Parathyroid adenoma (tissue), 2 donors: Measurements from ENCODE around the gene XXYLT1.

Source experiments
- H2AFZ ChIP-seq: fragments of 300-600 bp; sonication (generic); one replicate; pipeline ENCODE4 v1.7.0; 2017; ENCODE audit warnings: antibody characterized with exemption, mild to moderate bottlenecking
- H3K27ac ChIP-seq: fragments of 300-600 bp; sonication (generic); one replicate; pipeline ENCODE4 v1.7.0; 2017
- H3K27me3 ChIP-seq: fragments of 300-600 bp; sonication (generic); one replicate; pipeline ENCODE4 v1.7.0; 2017; ENCODE audit warnings: low read length; ENCODE audit not compliant: control insufficient read depth, insufficient read depth
- H3K36me3 ChIP-seq: fragments of 300-600 bp; sonication (generic); one replicate; pipeline ENCODE4 v1.7.0; 2017; ENCODE audit warnings: low read length; ENCODE audit not compliant: control insufficient read depth, insufficient read depth
- H3K4me1 ChIP-seq: fragments of 300-600 bp; sonication (generic); one replicate; pipeline ENCODE4 v1.7.0; 2017; ENCODE audit warnings: control low read depth
- H3K4me2 ChIP-seq: fragments of 300-600 bp; sonication (generic); one replicate; pipeline ENCODE4 v1.7.0; 2017; ENCODE audit warnings: low read length
- H3K4me3 ChIP-seq: fragments of 300-600 bp; sonication (generic); one replicate; pipeline ENCODE4 v1.7.0; 2017; ENCODE audit warnings: low read depth, low read length
- H3K79me2 ChIP-seq: fragments of 300-600 bp; sonication (generic); one replicate; pipeline ENCODE4 v1.7.0; 2017; ENCODE audit warnings: control low read depth
- H3K9ac ChIP-seq: fragments of 300-600 bp; sonication (generic); one replicate; pipeline ENCODE4 v1.7.0; 2017; ENCODE audit warnings: mild to moderate bottlenecking
- H3K9me3 ChIP-seq: fragments of 300-600 bp; sonication (generic); one replicate; pipeline ENCODE4 v1.7.0; 2017; ENCODE audit warnings: low read length; ENCODE audit not compliant: control insufficient read depth
- TF ChIP-seq, protein P1 (sequence below): fragments of 300-600 bp; sonication (generic); IDR thresholded peaks from one replicate; pipeline ENCODE4 v1.7.0; 2017; ENCODE audit warnings: antibody characterized with exemption, mild to moderate bottlenecking
- donor health status: primary hyperparathyroidism.

XXYLT1 gene

DNA sequence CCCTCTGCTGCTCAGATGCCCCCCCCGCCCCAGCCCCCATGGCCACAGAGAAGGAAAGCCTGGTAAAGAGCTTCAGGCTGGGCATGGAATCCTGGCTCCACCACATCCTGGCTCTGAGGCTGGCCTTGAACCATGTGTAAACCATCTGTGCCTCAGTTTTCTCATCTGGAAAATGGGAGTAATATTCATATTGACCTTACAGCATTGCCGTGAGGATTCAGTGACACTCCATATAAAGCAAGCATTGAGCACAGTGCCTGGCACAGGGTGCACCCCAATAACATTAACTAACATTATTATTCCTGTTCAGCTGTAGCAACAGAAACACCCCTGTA, 150.7 kb downstream of the XXYLT1 start:
- H3K9ac ChIP-seq: no peak overlapping the region
- no peak overlapping the region for H3K27ac ChIP-seq
- TF ChIP-seq, protein P1, sequence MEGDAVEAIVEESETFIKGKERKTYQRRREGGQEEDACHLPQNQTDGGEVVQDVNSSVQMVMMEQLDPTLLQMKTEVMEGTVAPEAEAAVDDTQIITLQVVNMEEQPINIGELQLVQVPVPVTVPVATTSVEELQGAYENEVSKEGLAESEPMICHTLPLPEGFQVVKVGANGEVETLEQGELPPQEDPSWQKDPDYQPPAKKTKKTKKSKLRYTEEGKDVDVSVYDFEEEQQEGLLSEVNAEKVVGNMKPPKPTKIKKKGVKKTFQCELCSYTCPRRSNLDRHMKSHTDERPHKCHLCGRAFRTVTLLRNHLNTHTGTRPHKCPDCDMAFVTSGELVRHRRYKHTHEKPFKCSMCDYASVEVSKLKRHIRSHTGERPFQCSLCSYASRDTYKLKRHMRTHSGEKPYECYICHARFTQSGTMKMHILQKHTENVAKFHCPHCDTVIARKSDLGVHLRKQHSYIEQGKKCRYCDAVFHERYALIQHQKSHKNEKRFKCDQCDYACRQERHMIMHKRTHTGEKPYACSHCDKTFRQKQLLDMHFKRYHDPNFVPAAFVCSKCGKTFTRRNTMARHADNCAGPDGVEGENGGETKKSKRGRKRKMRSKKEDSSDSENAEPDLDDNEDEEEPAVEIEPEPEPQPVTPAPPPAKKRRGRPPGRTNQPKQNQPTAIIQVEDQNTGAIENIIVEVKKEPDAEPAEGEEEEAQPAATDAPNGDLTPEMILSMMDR: no peak
- peaks cover 6% of the 10 kb centered on the region for H3K4me1 ChIP-seq
- no peak overlapping the region for H3K4me2 ChIP-seq
- peaks cover 9% of the 10 kb centered on the region for H3K79me2 ChIP-seq
- H3K9me3 ChIP-seq: no peaks in the 10 kb centered on the region
- no peak overlapping the region for H2AFZ ChIP-seq
- no peaks in the 10 kb centered on the region for H3K27me3 ChIP-seq
- no peaks in the 10 kb centered on the region for H3K36me3 ChIP-seq
- H3K4me3 ChIP-seq: no peak overlapping the region

DNA sequence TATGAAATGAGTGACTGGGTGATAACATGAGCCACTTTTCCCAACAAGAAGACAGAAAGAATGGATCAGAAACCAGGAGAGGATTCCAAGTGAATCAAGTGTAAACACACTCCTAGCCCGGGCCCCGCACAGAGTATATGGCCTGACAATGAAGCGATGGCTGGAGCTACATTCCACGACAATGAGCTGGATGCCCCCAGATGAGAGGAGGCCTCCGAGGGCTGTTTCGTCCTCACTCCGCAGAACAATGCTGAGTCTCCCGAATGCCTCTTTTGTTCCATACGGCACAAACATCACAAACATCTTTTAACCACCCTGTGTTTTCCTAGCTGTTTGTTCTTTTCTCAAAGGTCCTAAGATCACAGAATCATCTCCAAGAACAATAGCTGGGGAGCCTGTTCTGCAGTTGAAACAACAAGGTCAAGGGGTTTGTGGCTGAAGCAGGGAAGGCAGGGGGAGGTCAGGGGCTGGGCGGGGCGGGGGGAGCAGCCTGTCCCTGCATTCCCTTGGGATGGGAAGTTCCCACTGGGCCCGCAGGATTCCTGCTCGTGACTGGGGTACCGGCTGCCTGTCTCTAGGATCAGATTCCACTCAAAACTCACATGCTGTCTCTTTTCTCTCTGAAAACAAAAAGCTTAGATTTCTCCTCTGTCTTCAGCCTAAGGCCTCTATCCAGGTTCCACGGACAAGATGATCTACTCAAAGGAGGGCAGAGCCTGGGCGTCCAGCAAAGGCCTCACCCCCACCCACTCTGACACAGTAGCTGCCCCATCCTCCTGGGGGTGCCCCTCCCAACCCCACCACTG, 151.3 kb downstream of the XXYLT1 start:
- Histone ChIP-seq H3K4me1 (peaks cover 4% of the 10 kb centered on the region), H3K9ac (no peak overlapping the region), H3K9me3 (no peaks in the 10 kb centered on the region), H3K27ac (no peak overlapping the region), H3K27me3 (no peaks in the 10 kb centered on the region), H3K4me3 (no peak overlapping the region), H3K36me3 (no peaks in the 10 kb centered on the region), H2AFZ (no peak overlapping the region), H3K79me2 (peaks cover 9% of the 10 kb centered on the region), H3K4me2 (no peak overlapping the region)
- TF ChIP-seq, protein P1: no peak

DNA sequence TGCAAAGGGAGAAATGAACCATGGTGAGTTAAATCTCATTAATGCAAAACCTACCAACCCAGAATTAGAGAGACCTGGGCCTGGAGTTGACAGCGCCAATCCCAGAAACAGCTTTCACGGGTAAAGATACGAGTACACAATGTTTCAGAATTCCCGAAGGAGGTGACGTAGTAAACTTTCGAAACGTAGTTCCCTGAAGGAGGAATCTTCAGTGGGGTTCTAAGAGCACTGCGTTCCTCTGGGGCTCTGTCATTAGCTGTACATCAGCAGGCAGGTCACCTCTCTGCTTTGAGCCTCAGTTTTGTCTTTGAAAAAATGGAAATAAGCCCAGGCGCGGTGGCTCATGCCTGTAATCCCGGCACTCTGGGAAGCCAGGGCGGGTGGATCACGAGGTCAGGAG, 152.3 kb downstream of the XXYLT1 start:
- H3K4me1 ChIP-seq: no peaks in the 10 kb centered on the region
- H3K4me3 ChIP-seq: no peak overlapping the region
- no peaks in the 10 kb centered on the region for H3K9me3 ChIP-seq
- no peak overlapping the region for H3K9ac ChIP-seq
- no peak overlapping the region for H3K27ac ChIP-seq
- H3K36me3 ChIP-seq: no peaks in the 10 kb centered on the region
- H3K79me2 ChIP-seq: peaks cover 2% of the 10 kb centered on the region
- no peak overlapping the region for H2AFZ ChIP-seq
- TF ChIP-seq, protein P1: no peak
- H3K27me3 ChIP-seq: no peaks in the 10 kb centered on the region
- no peak overlapping the region for H3K4me2 ChIP-seq

DNA sequence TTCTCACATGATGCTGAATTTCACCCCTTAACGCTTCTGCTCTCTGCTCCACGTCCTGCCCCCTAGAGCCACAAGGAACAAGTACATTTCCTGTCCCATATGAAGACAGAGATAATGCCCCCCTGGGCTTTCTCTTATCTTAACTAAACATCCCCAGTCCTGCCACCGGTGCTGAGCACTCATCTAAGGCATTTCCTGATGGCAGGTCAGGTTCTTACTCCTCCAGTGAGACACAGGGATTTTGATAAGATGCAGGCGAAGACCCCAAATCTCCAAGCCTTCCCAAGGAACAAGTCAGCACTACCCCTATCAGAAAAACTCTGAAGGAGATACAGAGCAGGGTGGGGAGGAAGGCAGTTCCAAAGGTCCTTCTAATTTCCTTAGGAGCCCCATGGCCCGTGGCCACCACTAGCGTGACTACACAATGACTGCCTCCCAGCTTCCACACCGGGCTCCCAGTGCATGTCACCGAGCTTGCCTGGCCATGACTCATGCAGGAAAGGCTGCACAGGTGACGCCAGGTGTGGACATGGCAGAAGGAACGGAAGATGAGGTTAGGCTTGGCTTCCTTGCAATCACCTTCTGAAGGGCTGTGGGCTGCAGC, 152.9 kb downstream of the XXYLT1 start:
- TF ChIP-seq, protein P1: no peak
- Histone ChIP-seq H3K27ac (no peak overlapping the region), H3K9ac (no peak overlapping the region)

More for the DNA sequence above, 152.9 kb downstream of the XXYLT1 start:
- no peaks in the 10 kb centered on the region for H3K36me3 ChIP-seq
- H3K79me2 ChIP-seq: peaks cover 2% of the 10 kb centered on the region
- H3K27me3 ChIP-seq: no peaks in the 10 kb centered on the region
- H3K4me2 ChIP-seq: no peak overlapping the region
- H3K4me3 ChIP-seq: no peak overlapping the region
- no peaks in the 10 kb centered on the region for H3K9me3 ChIP-seq
- H2AFZ ChIP-seq: no peak overlapping the region
- H3K4me1 ChIP-seq: no peaks in the 10 kb centered on the region
